SU-DHL-6 (cell line): ENCODE results near the gene GID4.

ENCODE experiments used
- H2AFZ ChIP-seq: fragments of 200-600 bp; sonication (generic); 2 replicates; pipeline ENCODE4 v1.6.1; 2014; ENCODE audit warnings: low read depth, mild to moderate bottlenecking, moderate library complexity, mixed read lengths, antibody characterized with exemption, low read length; ENCODE audit not compliant: severe bottlenecking
- H3F3A ChIP-seq: fragments of 200-600 bp; shearing (Covaris generic); 2 replicates; pipeline ENCODE4 v1.6.0; 2016; ENCODE audit warnings: antibody characterized with exemption, mild to moderate bottlenecking; ENCODE audit not compliant: insufficient read depth
- H3K27ac ChIP-seq: fragments of 200-600 bp; sonication (generic); 2 replicates; pipeline ENCODE4 v1.5.1; 2016; ENCODE audit warnings: low read depth, mild to moderate bottlenecking, low read length, moderate library complexity, mixed read lengths
- H3K27me3 ChIP-seq: fragments of 200-600 bp; sonication (generic), shearing (Covaris generic); 2 replicates; pipeline ENCODE4 v1.6.0; 2014; ENCODE audit warnings: mild to moderate bottlenecking, low read length
- H3K36me3 ChIP-seq: fragments of 200-600 bp; sonication (generic); 2 replicates; pipeline ENCODE4 v1.6.1; 2014; ENCODE audit warnings: mild to moderate bottlenecking, low read length, mixed read lengths
- H3K4me2 ChIP-seq: fragments of 300-600, 200-600 bp; shearing (Covaris generic), sonication (generic); 2 replicates; pipeline ENCODE4 v1.6.0; 2014; ENCODE audit warnings: low read length, low read depth, mild to moderate bottlenecking; ENCODE audit not compliant: poor library complexity, severe bottlenecking
- H3K4me3 ChIP-seq: fragments of 200-600 bp; sonication (generic); 2 replicates; pipeline ENCODE4 v1.5.1; 2014; ENCODE audit warnings: antibody characterized with exemption, low read length, mild to moderate bottlenecking, mixed read lengths; ENCODE audit not compliant: insufficient read depth, poor library complexity, severe bottlenecking
- H3K79me2 ChIP-seq: fragments of 200-600 bp; sonication (generic); 2 replicates; pipeline ENCODE4 v1.6.1; 2014; ENCODE audit warnings: mild to moderate bottlenecking, low read length, moderate library complexity; ENCODE audit not compliant: insufficient read depth
- H3K9ac ChIP-seq: fragments of 200-600 bp; sonication (generic); 2 replicates; pipeline ENCODE4 v1.7.0; 2014; ENCODE audit warnings: mild to moderate bottlenecking, low read length
- H3K9me2 ChIP-seq: fragments of 200-600 bp; sonication (generic); replicated peaks from 2 replicates; pipeline ENCODE4 v1.6.1; 2014; ENCODE audit warnings: low read length; ENCODE audit not compliant: insufficient read depth
- H3K9me3 ChIP-seq: fragments of 200-600 bp; sonication (generic); 2 replicates; pipeline ENCODE4 v1.6.1; 2014; ENCODE audit warnings: low read length, mixed read lengths; ENCODE audit not compliant: insufficient read depth
- H4K20me1 ChIP-seq: fragments of 200-600 bp; sonication (generic); 2 replicates; pipeline ENCODE4 v1.6.1; 2014; ENCODE audit warnings: low read depth, mild to moderate bottlenecking, antibody characterized with exemption, low read length, moderate library complexity, mixed read lengths
- EZH2phosphoT487 ChIP-seq: fragments of 200-600 bp; sonication (generic), shearing (Covaris generic); conservative IDR thresholded peaks from 2 replicates; pipeline ENCODE4 v1.6.1; 2018; ENCODE audit warnings: mild to moderate bottlenecking, antibody characterized with exemption, low read length, moderate library complexity, mixed read lengths
- TF ChIP-seq, protein P1 (sequence below): fragments of 200-600 bp; sonication (generic); IDR thresholded peaks from one replicate; pipeline ENCODE4 v1.5.1; 2017; ENCODE audit warnings: antibody characterized with exemption, mild to moderate bottlenecking, low read length, moderate library complexity; ENCODE audit not compliant: insufficient read depth, poor library complexity, severe bottlenecking

The GID4 gene

DNA sequence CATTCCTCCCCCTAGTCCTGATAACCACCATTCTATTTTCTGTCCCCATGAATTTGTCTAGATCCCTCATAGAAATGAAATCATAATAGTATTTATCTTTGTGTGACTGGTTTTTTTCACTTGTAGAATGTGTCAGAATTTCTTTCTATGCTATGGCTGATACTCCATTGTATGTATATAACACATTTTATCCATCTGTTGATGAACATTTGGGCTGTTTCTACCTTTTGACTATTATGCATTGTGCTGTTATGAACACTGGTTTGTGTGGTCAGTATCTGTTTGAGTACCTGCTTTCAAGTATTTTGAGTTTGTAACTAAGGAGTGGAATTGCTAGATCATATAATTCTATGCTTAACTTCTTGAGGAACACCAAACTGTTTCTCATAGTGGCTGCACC is 32.5 kb downstream of the GID4 start:
- Histone ChIP-seq H3K36me3 (no peaks in the 10 kb centered on the region), H3K9me3 (no peaks in the 10 kb centered on the region), H3K9me2 (no peaks in the 10 kb centered on the region), H2AFZ (no peak overlapping the region), H3K4me3 (no peak overlapping the region), H3K27me3 (no peaks in the 10 kb centered on the region), H3K27ac (no peak overlapping the region), H3F3A (no peaks in the 10 kb centered on the region), H4K20me1 (no peaks in the 10 kb centered on the region), H3K79me2 (no peaks in the 10 kb centered on the region), H3K9ac (no peak overlapping the region), H3K4me2 (no peak overlapping the region)
- TF ChIP-seq EZH2phosphoT487: no peak
- TF ChIP-seq, protein P1, sequence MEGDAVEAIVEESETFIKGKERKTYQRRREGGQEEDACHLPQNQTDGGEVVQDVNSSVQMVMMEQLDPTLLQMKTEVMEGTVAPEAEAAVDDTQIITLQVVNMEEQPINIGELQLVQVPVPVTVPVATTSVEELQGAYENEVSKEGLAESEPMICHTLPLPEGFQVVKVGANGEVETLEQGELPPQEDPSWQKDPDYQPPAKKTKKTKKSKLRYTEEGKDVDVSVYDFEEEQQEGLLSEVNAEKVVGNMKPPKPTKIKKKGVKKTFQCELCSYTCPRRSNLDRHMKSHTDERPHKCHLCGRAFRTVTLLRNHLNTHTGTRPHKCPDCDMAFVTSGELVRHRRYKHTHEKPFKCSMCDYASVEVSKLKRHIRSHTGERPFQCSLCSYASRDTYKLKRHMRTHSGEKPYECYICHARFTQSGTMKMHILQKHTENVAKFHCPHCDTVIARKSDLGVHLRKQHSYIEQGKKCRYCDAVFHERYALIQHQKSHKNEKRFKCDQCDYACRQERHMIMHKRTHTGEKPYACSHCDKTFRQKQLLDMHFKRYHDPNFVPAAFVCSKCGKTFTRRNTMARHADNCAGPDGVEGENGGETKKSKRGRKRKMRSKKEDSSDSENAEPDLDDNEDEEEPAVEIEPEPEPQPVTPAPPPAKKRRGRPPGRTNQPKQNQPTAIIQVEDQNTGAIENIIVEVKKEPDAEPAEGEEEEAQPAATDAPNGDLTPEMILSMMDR: no peak

DNA sequence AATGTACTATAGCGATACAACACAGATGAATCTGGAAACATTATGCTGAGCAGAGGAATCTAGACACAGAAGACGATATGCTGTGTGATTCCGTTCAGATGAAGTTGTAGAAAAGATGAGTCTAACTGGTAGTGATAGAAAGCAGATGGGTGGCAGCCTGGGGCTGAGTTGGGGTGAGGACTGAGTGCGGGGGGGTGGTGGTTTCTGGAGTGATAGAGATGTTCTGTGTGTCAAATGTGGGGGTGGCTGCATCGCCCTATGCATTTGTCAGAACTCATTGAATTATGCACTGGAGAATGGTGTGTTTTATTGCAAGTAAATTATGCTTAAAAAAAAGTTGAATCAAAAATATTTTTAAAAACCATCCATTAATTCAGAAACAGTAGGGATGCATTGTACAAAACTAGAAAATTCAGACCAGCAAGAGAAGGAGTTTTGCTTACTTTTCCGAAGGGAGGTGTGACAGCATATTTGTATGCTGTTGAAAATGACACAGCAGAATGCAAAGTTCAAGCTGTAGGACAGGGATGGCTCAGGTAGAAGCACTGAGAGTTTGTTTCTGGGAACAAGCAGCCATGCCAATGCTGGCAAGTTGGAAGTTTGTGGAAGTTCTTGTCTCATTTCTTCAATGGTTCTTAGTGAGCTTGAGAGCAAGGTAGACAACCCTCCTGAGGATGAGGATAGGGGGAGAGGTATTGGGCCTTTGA is 35.5 kb downstream of the GID4 start:
- H3K79me2 ChIP-seq: no peaks in the 10 kb centered on the region
- TF ChIP-seq EZH2phosphoT487: no peak
- TF ChIP-seq, protein P1: no peak
- no peaks in the 10 kb centered on the region for H3F3A ChIP-seq
- H3K9me2 ChIP-seq: no peaks in the 10 kb centered on the region
- no peak overlapping the region for H3K9ac ChIP-seq
- no peak overlapping the region for H3K4me3 ChIP-seq
- no peaks in the 10 kb centered on the region for H4K20me1 ChIP-seq
- no peak overlapping the region for H3K4me2 ChIP-seq
- H3K9me3 ChIP-seq: no peaks in the 10 kb centered on the region
- H3K36me3 ChIP-seq: no peaks in the 10 kb centered on the region
- no peak overlapping the region for H3K27ac ChIP-seq
- H2AFZ ChIP-seq: no peak overlapping the region
- H3K27me3 ChIP-seq: no peaks in the 10 kb centered on the region

DNA sequence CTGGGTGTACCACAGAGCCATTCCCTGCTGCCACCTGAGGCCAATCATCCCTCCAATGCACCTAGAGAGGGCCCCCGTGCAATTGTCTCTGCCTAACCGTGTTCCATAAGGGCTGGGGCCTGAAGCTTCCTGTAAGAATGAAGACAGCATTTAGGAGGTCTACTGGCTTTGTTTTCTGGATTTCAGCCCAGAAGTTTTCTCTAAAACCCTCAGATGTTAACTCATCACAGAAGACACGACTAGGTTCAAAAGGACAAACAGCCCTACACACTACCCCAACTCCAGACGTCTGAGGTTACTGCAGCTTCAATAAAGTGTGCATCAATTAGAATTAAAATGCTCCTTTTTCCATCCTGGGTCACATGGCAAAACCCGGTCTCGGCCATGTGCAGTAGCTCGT is 37.7 kb downstream of the GID4 start:
- no peaks in the 10 kb centered on the region for H3K9me3 ChIP-seq
- no peaks in the 10 kb centered on the region for H3K9me2 ChIP-seq
- no peak overlapping the region for H3K9ac ChIP-seq
- no peaks in the 10 kb centered on the region for H3K36me3 ChIP-seq
- H3K4me3 ChIP-seq: no peak overlapping the region
- H3K27me3 ChIP-seq: no peaks in the 10 kb centered on the region
- H2AFZ ChIP-seq: no peak overlapping the region
- no peaks in the 10 kb centered on the region for H3K79me2 ChIP-seq
- TF ChIP-seq, protein P1: no peak
- no peak for TF ChIP-seq EZH2phosphoT487
- H3K27ac ChIP-seq: no peak overlapping the region
- no peaks in the 10 kb centered on the region for H3F3A ChIP-seq
- no peak overlapping the region for H3K4me2 ChIP-seq
- no peaks in the 10 kb centered on the region for H4K20me1 ChIP-seq
